Stimulated activated naive CD8-positive, alpha-beta T cell treated with anti-CD3 and anti-CD28 coated beads, Interleukin-15, Interleukin-2, amounts not matched to agents 100 ng/mL and 50 ng/mL, for 24 hours (primary cell): ENCODE results near the gene MID2.
A peak's percentile ranks its signal among the peaks of the same experiment; 100 is the strongest.
"Not testable (repeated sequence)": the region's sequence is repeated elsewhere in the genome, so short reads cannot be mapped to it uniquely, and the experiment has no call there.

Source experiments
- H3K27ac Mint-ChIP-seq: one replicate; pipeline ENCODE4 v1.8.0; 2021; ENCODE audit warnings: mild to moderate bottlenecking, mixed read lengths
- H3K27me3 Mint-ChIP-seq: one replicate; pipeline ENCODE4 v1.8.0; 2021; ENCODE audit warnings: mixed read lengths
- H3K36me3 Mint-ChIP-seq: one replicate; pipeline ENCODE4 v1.8.0; 2021; ENCODE audit warnings: low read depth, mixed read lengths
- H3K4me1 Mint-ChIP-seq: one replicate; pipeline ENCODE4 v1.8.0; 2021; ENCODE audit warnings: low read depth, mixed read lengths
- H3K4me3 Mint-ChIP-seq: one replicate; pipeline ENCODE4 v1.8.0; 2021; ENCODE audit warnings: mild to moderate bottlenecking, mixed read lengths
- H3K9me3 Mint-ChIP-seq: one replicate; pipeline ENCODE4 v1.8.0; 2021; ENCODE audit warnings: mixed read lengths

MID2 gene, protein sequence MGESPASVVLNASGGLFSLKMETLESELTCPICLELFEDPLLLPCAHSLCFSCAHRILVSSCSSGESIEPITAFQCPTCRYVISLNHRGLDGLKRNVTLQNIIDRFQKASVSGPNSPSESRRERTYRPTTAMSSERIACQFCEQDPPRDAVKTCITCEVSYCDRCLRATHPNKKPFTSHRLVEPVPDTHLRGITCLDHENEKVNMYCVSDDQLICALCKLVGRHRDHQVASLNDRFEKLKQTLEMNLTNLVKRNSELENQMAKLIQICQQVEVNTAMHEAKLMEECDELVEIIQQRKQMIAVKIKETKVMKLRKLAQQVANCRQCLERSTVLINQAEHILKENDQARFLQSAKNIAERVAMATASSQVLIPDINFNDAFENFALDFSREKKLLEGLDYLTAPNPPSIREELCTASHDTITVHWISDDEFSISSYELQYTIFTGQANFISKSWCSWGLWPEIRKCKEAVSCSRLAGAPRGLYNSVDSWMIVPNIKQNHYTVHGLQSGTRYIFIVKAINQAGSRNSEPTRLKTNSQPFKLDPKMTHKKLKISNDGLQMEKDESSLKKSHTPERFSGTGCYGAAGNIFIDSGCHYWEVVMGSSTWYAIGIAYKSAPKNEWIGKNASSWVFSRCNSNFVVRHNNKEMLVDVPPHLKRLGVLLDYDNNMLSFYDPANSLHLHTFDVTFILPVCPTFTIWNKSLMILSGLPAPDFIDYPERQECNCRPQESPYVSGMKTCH

GRCh38 chrX:107825698-107826237, at the start of gene MID2:
TSS of gene MID2 (plus strand) at chrX:107825866. CDS start at chrX:107826427, 561 bp downstream.
- H3K9me3 Mint-ChIP-seq = no peaks in the 10 kb centered on the region
- peaks cover 38% of the 10 kb centered on the region for H3K4me1 Mint-ChIP-seq
- peaks cover 3% of the 10 kb centered on the region for H3K27me3 Mint-ChIP-seq
- H3K4me3 Mint-ChIP-seq = peak within 1 kb of the TSS; percentile 73
- H3K27ac Mint-ChIP-seq = peak within 1 kb of the TSS; percentile 76
- H3K36me3 Mint-ChIP-seq = no peaks in the 10 kb centered on the region

DNA sequence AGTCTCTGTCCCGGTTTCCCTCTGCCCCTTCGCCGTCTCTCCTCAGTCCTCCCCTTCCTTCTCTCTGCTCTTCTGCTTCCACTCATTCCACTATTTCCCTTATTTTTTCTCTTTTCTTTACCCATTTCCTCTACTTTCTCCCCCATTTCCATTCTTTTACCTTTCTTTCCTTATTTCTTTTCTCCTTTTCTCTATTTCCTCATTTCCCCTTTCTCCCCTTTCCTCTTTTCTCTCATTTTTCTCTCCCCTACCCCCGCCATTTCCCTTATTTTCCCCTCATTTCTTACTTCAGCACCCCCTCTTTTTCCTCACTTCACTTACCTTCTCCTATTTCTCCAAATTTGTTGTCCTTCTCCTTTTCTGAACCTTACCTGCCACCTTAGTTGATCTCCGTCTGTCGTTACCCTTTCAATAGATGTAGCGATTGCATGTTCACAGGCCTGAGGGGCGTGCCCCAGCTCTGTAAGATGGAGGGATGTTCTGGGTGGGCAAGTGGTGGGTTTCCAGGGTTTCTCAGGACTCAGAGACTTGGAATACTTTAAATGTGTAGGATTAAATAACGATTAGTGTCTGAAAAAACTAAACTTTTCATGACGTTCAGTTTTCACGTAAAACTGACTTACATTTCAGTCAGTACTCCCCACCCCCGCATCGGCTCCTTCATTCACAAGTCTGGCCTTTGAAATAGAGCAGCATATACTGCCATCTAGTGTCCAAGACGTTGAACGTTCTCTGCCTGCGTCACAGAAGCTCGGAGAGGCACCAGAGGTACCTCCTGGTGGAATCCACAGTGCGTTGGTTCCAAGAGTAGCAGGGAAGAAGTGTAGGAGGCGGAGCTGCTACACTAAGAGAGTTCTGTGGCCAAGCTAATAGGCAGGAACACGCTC, 48.8 kb upstream of the MID2 start:
- peaks cover 9% of the 10 kb centered on the region for H3K4me1 Mint-ChIP-seq
- peak overlapping the region; percentile 81 for H3K27ac Mint-ChIP-seq
- H3K27me3 Mint-ChIP-seq = no peaks in the 10 kb centered on the region
- no peaks in the 10 kb centered on the region for H3K36me3 Mint-ChIP-seq
- no peaks in the 10 kb centered on the region for H3K9me3 Mint-ChIP-seq
- H3K4me3 Mint-ChIP-seq = peak overlapping the region; percentile 82

GRCh38 chrX:107777536-107777832, 48.2 kb upstream of the MID2 start, which contains the start of gene NCBP2L:
TSS of gene NCBP2L (plus strand) at chrX:107777733. CDS start at chrX:107794221, 16,488 bp downstream.
- H3K4me3 Mint-ChIP-seq = peak within 1 kb of the TSS; percentile 82
- H3K36me3 Mint-ChIP-seq = no peaks in the 10 kb centered on the region
- H3K27ac Mint-ChIP-seq = peak within 1 kb of the TSS; percentile 81
- peaks cover 9% of the 10 kb centered on the region for H3K4me1 Mint-ChIP-seq
- no peaks in the 10 kb centered on the region for H3K27me3 Mint-ChIP-seq
- H3K9me3 Mint-ChIP-seq = no peaks in the 10 kb centered on the region

DNA sequence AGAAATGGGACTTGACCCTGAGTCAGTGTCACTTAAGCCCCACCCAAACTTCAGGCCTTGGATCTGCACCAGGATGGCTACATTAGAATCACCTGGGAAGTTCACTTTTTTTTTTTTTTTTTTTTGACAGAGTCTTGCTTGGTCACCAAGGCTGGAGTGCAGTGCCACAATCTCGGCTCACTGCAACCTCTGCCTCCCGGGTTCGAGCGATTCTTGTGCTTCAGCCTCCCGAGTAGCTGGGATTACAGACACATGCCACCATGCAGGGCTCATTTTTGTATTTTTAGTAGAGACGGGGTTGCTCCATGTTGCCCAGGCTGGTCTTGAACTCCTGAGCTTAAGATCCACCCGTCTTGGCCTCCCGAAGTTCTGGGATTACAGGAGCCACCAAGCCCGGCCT, 45.1 kb upstream of the MID2 start:
- Mint-ChIP-seq H3K27ac (no peak overlapping the region), H3K27me3 (no peaks in the 10 kb centered on the region), H3K4me3 (no peak overlapping the region), H3K4me1 (peaks cover 9% of the 10 kb centered on the region), H3K36me3 (no peaks in the 10 kb centered on the region), H3K9me3 (no peaks in the 10 kb centered on the region)

- H3K27me3 Mint-ChIP-seq = peaks cover 4% of the 10 kb centered on the region
- H3K4me1 Mint-ChIP-seq = no peaks in the 10 kb centered on the region
- no peak overlapping the region for H3K27ac Mint-ChIP-seq
- H3K4me3 Mint-ChIP-seq = no peak overlapping the region
- no peaks in the 10 kb centered on the region for H3K9me3 Mint-ChIP-seq
- H3K36me3 Mint-ChIP-seq = no peaks in the 10 kb centered on the region
These were observed 37.8 kb upstream of the MID2 start for GRCh38 chrX:107787827-107788226.

DNA sequence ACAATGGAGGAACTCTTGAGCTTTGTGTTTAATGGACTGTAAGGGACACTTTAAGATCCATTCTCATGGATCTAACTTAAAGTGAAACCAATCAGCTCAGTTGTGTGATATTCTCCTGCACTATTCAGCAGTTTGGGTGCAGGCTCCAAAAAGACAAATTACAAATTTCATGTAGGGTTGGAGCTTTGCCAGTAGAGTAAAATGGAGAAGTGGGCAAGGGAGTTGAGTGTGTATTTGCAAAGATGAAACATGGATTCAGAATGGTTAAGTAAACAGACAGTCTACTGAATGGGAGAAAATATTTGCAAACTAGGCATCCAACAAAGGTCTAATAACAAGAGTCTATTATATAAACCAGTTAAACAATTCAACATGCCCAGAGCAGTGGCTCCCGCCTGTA, 21.2 kb upstream of the MID2 start:
- no peak overlapping the region for H3K4me3 Mint-ChIP-seq
- peaks cover 9% of the 10 kb centered on the region for H3K27me3 Mint-ChIP-seq
- H3K4me1 Mint-ChIP-seq = no peaks in the 10 kb centered on the region
- H3K36me3 Mint-ChIP-seq = no peaks in the 10 kb centered on the region
- H3K27ac Mint-ChIP-seq = no peak overlapping the region
- H3K9me3 Mint-ChIP-seq = no peaks in the 10 kb centered on the region

GRCh38 chrX:107805179-107805578, 20.5 kb upstream of the MID2 start:
- Mint-ChIP-seq H3K36me3 (no peaks in the 10 kb centered on the region), H3K9me3 (no peaks in the 10 kb centered on the region), H3K27ac (no peak overlapping the region), H3K4me3 (no peak overlapping the region), H3K27me3 (peaks cover 9% of the 10 kb centered on the region), H3K4me1 (no peaks in the 10 kb centered on the region)

- H3K4me3 Mint-ChIP-seq, H3K36me3 Mint-ChIP-seq, H3K4me1 Mint-ChIP-seq, H3K9me3 Mint-ChIP-seq, H3K27ac Mint-ChIP-seq: not testable (repeated sequence)
- H3K27me3 Mint-ChIP-seq = peaks cover 15% of the 10 kb centered on the region
These were observed 15.6 kb upstream of the MID2 start for GRCh38 chrX:107810053-107810452.

DNA sequence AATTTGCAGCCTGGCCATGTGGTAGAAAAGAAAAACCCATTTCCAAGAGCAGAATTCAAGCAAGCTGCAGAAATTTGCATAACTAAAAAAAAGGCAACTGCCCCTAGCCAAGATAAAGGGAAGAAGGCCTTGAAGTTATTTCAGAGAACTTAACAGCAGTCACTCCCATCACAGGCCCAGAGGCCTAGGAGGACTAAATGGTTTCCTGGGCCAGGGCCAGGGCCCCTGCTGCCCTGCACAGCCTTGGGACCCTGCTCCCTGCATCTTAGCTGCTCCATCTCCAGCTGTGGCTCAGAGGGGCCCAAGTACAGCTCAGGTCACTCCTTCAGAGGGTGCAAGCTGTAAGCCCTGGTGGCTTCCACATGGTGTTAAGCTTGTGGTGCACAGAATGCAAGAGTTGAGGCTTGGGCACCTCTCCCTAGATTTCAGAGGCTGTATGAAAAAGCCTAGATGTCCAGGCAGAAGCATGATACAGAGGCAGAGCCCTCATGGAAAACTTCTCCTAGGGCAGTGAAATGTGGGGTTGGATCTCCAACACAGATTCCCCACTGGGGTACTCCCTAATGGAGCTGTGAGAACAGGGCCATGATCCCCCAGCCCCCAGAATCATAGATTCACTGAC, 6.7 kb upstream of the MID2 start:
- peaks cover 6% of the 10 kb centered on the region for H3K4me1 Mint-ChIP-seq
- H3K4me3 Mint-ChIP-seq = no peak overlapping the region
- H3K9me3 Mint-ChIP-seq = peaks cover 6% of the 10 kb centered on the region
- no peak overlapping the region for H3K27ac Mint-ChIP-seq
- peaks cover 3% of the 10 kb centered on the region for H3K27me3 Mint-ChIP-seq
- H3K36me3 Mint-ChIP-seq = no peaks in the 10 kb centered on the region

DNA sequence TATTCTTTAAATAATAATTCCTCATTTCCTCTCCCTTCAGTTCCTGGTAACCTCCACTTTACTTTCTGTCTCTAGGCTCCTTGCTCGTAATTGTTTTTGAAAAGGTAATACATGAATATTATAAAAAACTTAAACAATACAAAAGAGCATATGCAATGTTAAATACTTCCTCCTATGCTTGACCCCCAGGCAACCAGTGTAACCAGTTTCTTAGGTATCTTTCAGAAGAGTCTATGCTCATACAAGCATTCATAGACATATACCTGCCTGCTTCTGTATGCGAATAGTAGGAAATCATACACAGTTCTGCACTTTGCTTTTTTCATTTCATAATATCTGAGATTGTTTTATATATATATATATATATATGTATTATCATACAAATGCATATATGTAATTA, 2.6 kb upstream of the MID2 start:
- Mint-ChIP-seq H3K27ac (no peak overlapping the region), H3K4me3 (no peak overlapping the region), H3K9me3 (peaks cover 6% of the 10 kb centered on the region), H3K4me1 (peaks cover 35% of the 10 kb centered on the region), H3K36me3 (no peaks in the 10 kb centered on the region), H3K27me3 (peaks cover 3% of the 10 kb centered on the region)

DNA sequence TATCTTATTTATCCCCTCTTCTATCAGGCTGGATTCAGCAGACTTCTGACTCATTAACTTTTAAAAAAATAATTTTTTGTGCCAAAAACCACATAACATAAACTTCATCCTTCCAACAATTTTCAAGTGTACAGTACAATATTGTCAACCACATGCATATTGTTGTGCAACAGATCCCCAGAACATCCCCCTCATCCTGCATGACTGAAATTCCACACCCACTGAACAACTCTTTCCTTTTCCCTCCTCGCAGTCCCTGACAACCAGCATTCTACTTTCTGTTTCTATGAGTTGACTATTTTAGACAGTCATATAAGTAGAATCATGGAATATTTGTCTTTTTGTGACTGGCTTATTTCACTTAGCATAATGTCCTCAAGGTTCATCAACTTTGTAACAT, 2.2 kb upstream of the MID2 start:
- Mint-ChIP-seq H3K4me1 (peaks cover 36% of the 10 kb centered on the region), H3K27me3 (peaks cover 3% of the 10 kb centered on the region), H3K27ac (no peak overlapping the region), H3K36me3 (no peaks in the 10 kb centered on the region), H3K4me3 (no peak overlapping the region), H3K9me3 (peaks cover 6% of the 10 kb centered on the region)

DNA sequence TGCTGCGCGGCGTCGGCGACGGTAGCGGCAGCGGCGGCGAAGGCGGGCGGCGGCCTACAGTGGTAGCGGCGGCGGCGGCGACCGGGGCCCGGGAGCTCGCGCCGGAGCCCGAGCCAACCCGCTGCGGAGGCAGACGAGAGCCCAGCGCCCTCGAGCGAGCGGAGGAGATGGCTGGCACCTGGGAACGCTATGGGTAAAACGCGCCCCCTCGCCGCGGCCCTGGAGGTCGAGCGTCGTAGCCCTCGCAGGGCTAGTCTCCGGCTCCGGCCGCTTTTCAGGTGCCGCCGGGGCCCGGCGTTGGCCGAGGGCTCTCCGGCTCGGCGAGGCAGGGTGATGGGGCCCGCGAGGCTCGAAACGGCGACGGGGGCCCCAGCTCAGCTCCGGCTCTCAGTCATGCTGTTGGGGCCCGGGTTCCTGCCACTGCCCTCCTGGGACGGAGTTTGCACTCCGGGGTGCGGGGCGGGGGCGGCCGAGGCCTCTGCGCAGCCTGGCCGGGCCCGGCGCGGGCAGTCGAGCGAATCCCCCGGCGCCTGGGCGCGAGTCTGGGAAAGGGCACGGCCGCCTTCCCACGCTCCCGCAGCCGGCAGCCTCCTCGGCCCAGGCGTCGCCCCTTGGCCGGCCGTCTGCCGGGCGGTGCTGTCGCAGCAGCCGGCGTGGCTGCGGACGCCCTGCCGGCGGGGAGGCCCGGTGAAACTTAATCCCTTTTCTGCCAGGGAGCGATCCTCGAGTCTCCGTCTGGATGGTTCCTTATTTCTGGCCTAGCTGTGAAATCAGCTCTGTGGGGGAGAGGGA, 768 bp downstream of the MID2 start:
- Mint-ChIP-seq H3K36me3 (no peaks in the 10 kb centered on the region), H3K9me3 (no peaks in the 10 kb centered on the region), H3K27ac (peak overlapping the region; percentile 84), H3K27me3 (peaks cover 3% of the 10 kb centered on the region), H3K4me1 (peaks cover 40% of the 10 kb centered on the region), H3K4me3 (peak overlapping the region; percentile 85)

GRCh38 chrX:107827030-107827831, 1.6 kb downstream of the MID2 start:
- H3K27ac Mint-ChIP-seq = peak overlapping the region; percentile 84

More at GRCh38 chrX:107827030-107827831, 1.6 kb downstream of the MID2 start:
- peaks cover 40% of the 10 kb centered on the region for H3K4me1 Mint-ChIP-seq
- H3K9me3 Mint-ChIP-seq = no peaks in the 10 kb centered on the region
- peaks cover 3% of the 10 kb centered on the region for H3K27me3 Mint-ChIP-seq
- H3K4me3 Mint-ChIP-seq = peak overlapping the region; percentile 85
- H3K36me3 Mint-ChIP-seq = no peaks in the 10 kb centered on the region
